GM19193 (cell line): ENCODE results near the gene IGLL5.

Source experiments
- POLR2A ChIP-seq: IDR thresholded peaks from 4 replicates; pipeline ENCODE4 v1.6.1; 2011; ENCODE audit not compliant: insufficient read depth, insufficient read length; ENCODE audit errors: extremely low read depth

The IGLL5 gene

GRCh38 chr22:22877523-22878210, 9.9 kb upstream of the IGLL5 start:
- no peak for TF ChIP-seq POLR2A

GRCh38 chr22:22878211-22878570, 9.4 kb upstream of the IGLL5 start:
- TF ChIP-seq POLR2A = no peak

- no peak for TF ChIP-seq POLR2A
Observed at GRCh38 chr22:22878801-22879674, 8.6 kb upstream of the IGLL5 start.

- no peak for TF ChIP-seq POLR2A
Observed at GRCh38 chr22:22879675-22880155, 7.9 kb upstream of the IGLL5 start.

GRCh38 chr22:22880645-22881044, 7.0 kb upstream of the IGLL5 start:
- TF ChIP-seq POLR2A = no peak

- TF ChIP-seq POLR2A = peak; percentile 39
Observed at GRCh38 chr22:22881116-22882000, 6.3 kb upstream of the IGLL5 start.

GRCh38 chr22:22882033-22882717, 5.4 kb upstream of the IGLL5 start:
- peak; percentile 40 for TF ChIP-seq POLR2A

- no peak for TF ChIP-seq POLR2A
Observed at GRCh38 chr22:22883090-22883727, 4.4 kb upstream of the IGLL5 start.

GRCh38 chr22:22884010-22884887, 3.4 kb upstream of the IGLL5 start:
- peak; percentile 11 for TF ChIP-seq POLR2A

GRCh38 chr22:22884888-22885840, 2.5 kb upstream of the IGLL5 start:
- TF ChIP-seq POLR2A = peak; percentile 33

- TF ChIP-seq POLR2A = no peak
Observed at GRCh38 chr22:22886546-22886945, 1.1 kb upstream of the IGLL5 start.
